ENCODE data around the gene P4HB.

P4HB gene

GRCh38 chr17:81870981-81871386 is 10.6 kb upstream of the P4HB start, which contains the start of gene ARHGDIA:
TSS of gene ARHGDIA (minus strand) at chr17:81871337. CDS start at chr17:81869930, 1,407 bp downstream.
- TF ChIP-seq USF1 (IDR thresholded peaks at IDR 0.05) (no peak; the same call in 1 of the 2 replicates), EGR1 (IDR thresholded peaks at IDR 0.05) (no peak), FOXM1 (IDR thresholded peaks at IDR 0.05; ENCODE audit: borderline replicate concordance, low read depth) (no peak), MAX (IDR thresholded peaks at IDR 0.05) (no peak), TCF12 (IDR thresholded peaks at IDR 0.05; ENCODE audit: low read depth) (no peak), CREB1 (IDR thresholded peaks at IDR 0.05; ENCODE audit: low read depth) (no peak), NFIC (IDR thresholded peaks at IDR 0.05) (no peak), ZBTB7A (IDR thresholded peaks at IDR 0.05; ENCODE audit: low read depth) (no peak), YY1 (IDR thresholded peaks at IDR 0.05; ENCODE audit: low read depth) (no peak), TAF1 (IDR thresholded peaks at IDR 0.05; ENCODE audit: low read depth) (no peak), CEBPB (IDR thresholded peaks at IDR 0.05) (no peak), EP300 (IDR thresholded peaks at IDR 0.05; ENCODE audit: borderline replicate concordance) (no peak), TEAD4 (IDR thresholded peaks at IDR 0.05) (no peak)

- peak; percentile 15; the same call in 1 of the 2 replicates for TF ChIP-seq MAX (IDR thresholded peaks at IDR 0.05)
- no peak for TF ChIP-seq ZBTB7A (IDR thresholded peaks at IDR 0.05; ENCODE audit: low read depth)
Measured at GRCh38 chr17:81870131-81870980, 10.0 kb upstream of the P4HB start.

- no peak for TF ChIP-seq REST (IDR thresholded peaks at IDR 0.05; ENCODE audit: low read depth)
- 0 out of 2 replicates have a peak, but pooled peaks have one; percentile 3 for TF ChIP-seq EGR1 (IDR thresholded peaks at IDR 0.05)
- TF ChIP-seq YY1 (IDR thresholded peaks at IDR 0.05; ENCODE audit: low read depth): no peak
- no peak for TF ChIP-seq CEBPB (IDR thresholded peaks at IDR 0.05)
- no peak for TF ChIP-seq RAD21 (IDR thresholded peaks at IDR 0.05; ENCODE audit: low read depth)
- no peak for TF ChIP-seq TAF1 (IDR thresholded peaks at IDR 0.05; ENCODE audit: low read depth)
- no peak for TF ChIP-seq EP300 (IDR thresholded peaks at IDR 0.05; ENCODE audit: borderline replicate concordance)
- TF ChIP-seq ZBTB7A (IDR thresholded peaks at IDR 0.05; ENCODE audit: low read depth): peak; percentile 54
Measured at GRCh38 chr17:81869221-81870130, 9.1 kb upstream of the P4HB start.

- TF ChIP-seq MAX (IDR thresholded peaks at IDR 0.05) (no peak; the same call in 1 of the 2 replicates), TCF12 (IDR thresholded peaks at IDR 0.05; ENCODE audit: low read depth) (no peak), REST (IDR thresholded peaks at IDR 0.05; ENCODE audit: low read depth) (no peak), EP300 (IDR thresholded peaks at IDR 0.05; ENCODE audit: borderline replicate concordance) (no peak), NFIC (IDR thresholded peaks at IDR 0.05) (no peak), FOXM1 (IDR thresholded peaks at IDR 0.05; ENCODE audit: borderline replicate concordance, low read depth) (no peak), ZBTB7A (IDR thresholded peaks at IDR 0.05; ENCODE audit: low read depth) (no peak), TAF1 (IDR thresholded peaks at IDR 0.05; ENCODE audit: low read depth) (no peak), CREB1 (IDR thresholded peaks at IDR 0.05; ENCODE audit: low read depth) (no peak), USF1 (IDR thresholded peaks at IDR 0.05) (no peak), TEAD4 (IDR thresholded peaks at IDR 0.05) (no peak; the same call in 1 of the 2 replicates), YY1 (IDR thresholded peaks at IDR 0.05; ENCODE audit: low read depth) (no peak)
Measured at GRCh38 chr17:81868674-81869220, 8.4 kb upstream of the P4HB start.
